Stimulated activated CD8-positive, alpha-beta memory T cell treated with anti-CD3 and anti-CD28 coated beads, Interleukin-12 subunit alpha, Interleukin-12 subunit beta, amount 100 ng/mL, for 4 hours (primary cell): ENCODE data around the gene LSM3.

Experiments
- DNase-seq: peaks from one replicate; pipeline ENCODE4 v3.0.0-alpha.2; 2020; ENCODE audit warnings: low read depth

The LSM3 gene

GRCh38 chr3:14157951-14158350, 20.7 kb upstream of the LSM3 start:
- DNase-seq, result no peak

GRCh38 chr3:14158370-14158769, 20.2 kb upstream of the LSM3 start:
- no peak for DNase-seq

GRCh38 chr3:14159426-14159825, 19.2 kb upstream of the LSM3 start:
- no peak for DNase-seq

GRCh38 chr3:14161282-14161681, 17.3 kb upstream of the LSM3 start:
- no peak for DNase-seq

GRCh38 chr3:14162178-14162577, 16.4 kb upstream of the LSM3 start:
- no peak for DNase-seq

GRCh38 chr3:14166877-14167603, 11.6 kb upstream of the LSM3 start:
- no peak for DNase-seq

- no peak for DNase-seq
These were observed 9.2 kb upstream of the LSM3 start for GRCh38 chr3:14169435-14169834.

- no peak for DNase-seq
These were observed 8.7 kb upstream of the LSM3 start for GRCh38 chr3:14169871-14170270.

- DNase-seq, result no peak
These were observed 8.0 kb upstream of the LSM3 start for GRCh38 chr3:14170531-14171159.

GRCh38 chr3:14172496-14172895, 6.1 kb upstream of the LSM3 start:
- DNase-seq, result no peak

GRCh38 chr3:14174483-14174882, 4.1 kb upstream of the LSM3 start:
- no peak for DNase-seq

- no peak for DNase-seq
These were observed 3.1 kb upstream of the LSM3 start for GRCh38 chr3:14175383-14176037.

- no peak for DNase-seq
These were observed 904 bp upstream of the LSM3 start for GRCh38 chr3:14177580-14178246.

- DNase-seq, result no peak
These were observed 473 bp downstream of the LSM3 start for GRCh38 chr3:14179114-14179465.

GRCh38 chr3:14179795-14180194, 1.2 kb downstream of the LSM3 start:
- DNase-seq, result no peak

GRCh38 chr3:14181253-14181652, 2.6 kb downstream of the LSM3 start:
- DNase-seq, result no peak

GRCh38 chr3:14183015-14183577, 4.5 kb downstream of the LSM3 start:
- DNase-seq, result no peak

- no peak for DNase-seq
These were observed 8.3 kb downstream of the LSM3 start for GRCh38 chr3:14186854-14187458.

GRCh38 chr3:14188041-14188754, 9.6 kb downstream of the LSM3 start:
- DNase-seq, result no peak

- no peak for DNase-seq
These were observed 16.2 kb downstream of the LSM3 start for GRCh38 chr3:14194865-14195264.

- DNase-seq, result no peak
These were observed 21.0 kb downstream of the LSM3 start for GRCh38 chr3:14199641-14200040.

GRCh38 chr3:14200276-14200675, 21.7 kb downstream of the LSM3 start:
- no peak for DNase-seq
